GM12891 (cell line): ENCODE measurements around the gene ING2.

Experiments
- POLR2A ChIP-seq: IDR thresholded peaks from 2 replicates; pipeline ENCODE4 v1.6.1; 2011; ENCODE audit warnings: low read depth, low read length, control low read depth
- POLR2AphosphoS5 ChIP-seq: IDR thresholded peaks from 2 replicates; pipeline ENCODE4 v1.6.1; 2011; ENCODE audit warnings: low read depth, low read length, control low read depth

DNA sequence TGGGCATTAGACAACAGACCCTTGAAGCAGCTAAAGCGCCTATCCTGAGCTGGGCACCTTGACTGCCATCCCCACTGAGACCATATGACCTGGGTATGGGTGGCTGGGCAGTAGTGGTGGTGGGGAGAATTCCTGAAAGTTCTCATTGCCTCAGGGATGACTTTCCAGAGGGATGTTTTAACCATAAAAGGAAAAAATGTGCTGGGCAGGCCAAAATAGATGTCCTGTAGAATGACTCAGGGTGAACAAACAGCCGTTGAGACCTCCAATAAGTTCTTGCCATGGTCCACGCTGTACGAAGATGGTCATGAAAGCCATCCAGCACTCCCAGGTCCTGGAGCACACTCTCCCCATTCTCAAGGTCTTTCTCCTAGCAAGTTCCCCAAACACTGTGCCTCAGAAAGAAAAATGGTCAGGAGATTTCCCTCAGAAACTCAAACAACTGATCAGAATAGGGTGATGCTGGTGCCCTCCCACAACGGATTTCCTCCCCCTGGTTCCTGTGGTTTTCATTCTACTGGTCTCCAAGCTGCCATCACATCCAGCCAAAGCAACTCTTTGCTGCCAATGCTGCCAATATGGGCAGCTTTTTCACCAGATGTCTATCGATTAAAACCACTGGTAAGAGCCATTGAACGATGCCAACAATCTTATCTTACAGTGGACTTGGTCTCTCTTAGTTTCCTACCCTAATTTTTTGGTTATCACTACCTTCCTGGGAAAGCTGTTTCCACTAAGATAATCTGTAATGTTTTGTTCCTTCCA is 49.2 kb upstream of the ING2 start:
- no peak for TF ChIP-seq POLR2A
- no peak for TF ChIP-seq POLR2AphosphoS5
